Endometrial microvascular endothelial cells (primary cell): ENCODE data around the gene PRKAA1. TPM values are rescaled to one million over a fixed set of nuclear protein-coding genes. Genes with fewer than 3 reads are reported as not detected.

Experiments
- in situ Hi-C: cut with HindIII; loops from 2 replicates; pipeline ENCODE4 v1.10.0; 2017; ENCODE audit warnings: low sequenced_read_pairs, low pct_unique_long_range_greater_than_20kb; ENCODE audit errors: inconsistent ontology term
- total RNA-seq: library from RNA; depleted of rRNA; stranded (reverse); fragments of >200 nt; gene quantifications from one replicate; pipeline ENCODE4 v1.2.3, GENCODE V29; 2015; ENCODE audit errors: inconsistent ontology term

The PRKAA1 gene
- total RNA-seq, result 85.6 TPM

DNA sequence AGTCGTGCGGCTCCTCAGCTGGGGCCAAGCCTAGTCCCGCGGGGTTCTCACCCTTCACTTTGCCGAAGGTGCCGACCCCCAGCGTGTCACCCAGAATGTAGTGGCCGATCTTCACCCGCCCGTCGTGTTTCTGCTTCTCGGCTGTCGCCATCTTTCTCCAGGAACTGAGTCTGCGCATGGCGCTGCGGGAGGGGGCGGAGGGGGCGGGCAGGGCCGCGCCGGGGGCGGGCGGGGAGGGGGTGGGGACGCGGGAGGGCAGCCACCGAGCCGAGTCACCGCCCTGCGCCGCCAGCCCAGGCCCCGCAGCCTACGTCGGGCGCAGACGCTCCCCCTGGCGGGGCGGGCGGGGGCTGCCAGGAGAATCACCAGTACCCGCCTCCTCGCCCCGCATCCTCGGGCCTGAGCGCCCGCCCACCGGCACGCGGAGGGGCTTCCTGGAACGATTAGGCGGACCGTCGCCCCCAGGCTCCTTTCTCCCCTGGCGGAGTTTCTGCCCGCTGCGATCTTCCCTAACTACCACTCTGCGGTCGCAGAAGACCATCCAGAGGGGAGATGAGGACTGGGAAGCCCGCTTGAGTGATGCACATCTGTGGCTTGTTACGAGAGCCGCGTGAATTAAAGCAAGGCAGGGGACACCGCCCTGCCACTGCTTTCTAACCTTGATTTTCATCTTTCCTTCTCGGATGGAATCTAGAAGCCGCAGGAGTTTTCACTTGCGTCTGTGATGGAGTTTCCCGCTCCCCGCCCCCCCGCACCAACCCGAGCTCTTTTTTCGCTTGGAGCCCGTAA is at the start of gene PRKAA1:
Gene PRKAA1, minus strand, starts transcription at position 363 of the 789 bp plus-strand sequence. Its CDS starts 185 bp downstream, at position 178.
- in situ Hi-C loops, result no loop called here

DNA sequence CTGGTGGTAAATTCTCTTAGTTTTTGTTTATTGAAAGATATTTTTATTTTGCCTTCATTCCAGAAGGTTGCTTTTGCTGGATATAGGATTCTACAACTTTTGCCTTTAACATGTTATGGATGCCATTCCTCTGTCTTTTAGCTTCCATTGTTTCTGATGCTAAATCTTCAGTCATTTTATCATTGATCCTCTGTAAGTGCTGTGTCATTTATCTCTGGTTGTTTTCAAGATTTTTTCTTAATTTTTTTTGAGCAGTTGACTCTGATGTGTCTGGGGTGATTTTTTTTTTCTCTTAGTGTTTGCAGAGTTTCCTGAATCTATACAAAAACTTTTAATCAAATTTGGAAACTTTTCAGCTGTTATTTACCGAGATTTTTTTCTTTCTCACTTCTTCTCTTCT is 49.4 kb upstream of the PRKAA1 start:
- in situ Hi-C loops, result no loop called here

DNA sequence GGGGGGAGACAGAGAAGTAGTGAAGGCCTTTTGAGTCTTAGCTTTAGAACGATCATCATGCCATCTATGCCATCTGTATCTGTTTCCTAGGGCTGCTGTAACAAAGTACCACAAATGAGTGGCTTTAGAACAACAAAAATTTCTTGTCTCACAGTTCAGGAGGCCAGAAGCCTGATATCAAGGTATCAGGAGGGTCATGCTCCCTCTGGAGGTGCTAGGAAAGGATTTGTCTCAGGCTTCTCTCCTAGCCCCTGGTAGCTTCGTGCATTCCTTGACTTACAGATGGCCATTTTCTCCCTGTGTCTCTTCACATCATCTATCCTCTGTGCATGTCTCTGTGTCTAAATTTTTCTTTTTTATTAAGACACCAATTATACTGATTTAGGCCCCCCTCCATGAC is 48.2 kb upstream of the PRKAA1 start:
- in situ Hi-C loops, result no loop called here

DNA sequence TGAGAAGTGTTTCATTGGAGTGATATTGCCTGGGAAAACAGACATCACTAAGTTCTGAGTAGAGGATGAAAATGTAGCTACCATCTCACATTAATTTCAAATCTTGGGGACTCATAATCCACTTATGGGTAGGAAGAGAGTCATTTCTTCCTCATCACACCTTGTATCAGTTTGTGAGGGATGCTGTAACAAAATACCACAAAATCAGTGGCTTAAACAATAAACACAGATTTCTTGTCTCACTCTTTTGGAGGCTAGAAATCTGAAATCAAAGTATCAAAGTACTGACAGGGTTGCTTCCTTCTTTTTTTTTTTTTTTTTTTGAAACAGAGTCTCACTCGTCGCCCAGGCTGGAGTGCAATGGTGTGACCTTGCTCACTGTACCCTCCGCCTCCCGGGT is 46.4 kb upstream of the PRKAA1 start:
- in situ Hi-C loops, result no loop called here

DNA sequence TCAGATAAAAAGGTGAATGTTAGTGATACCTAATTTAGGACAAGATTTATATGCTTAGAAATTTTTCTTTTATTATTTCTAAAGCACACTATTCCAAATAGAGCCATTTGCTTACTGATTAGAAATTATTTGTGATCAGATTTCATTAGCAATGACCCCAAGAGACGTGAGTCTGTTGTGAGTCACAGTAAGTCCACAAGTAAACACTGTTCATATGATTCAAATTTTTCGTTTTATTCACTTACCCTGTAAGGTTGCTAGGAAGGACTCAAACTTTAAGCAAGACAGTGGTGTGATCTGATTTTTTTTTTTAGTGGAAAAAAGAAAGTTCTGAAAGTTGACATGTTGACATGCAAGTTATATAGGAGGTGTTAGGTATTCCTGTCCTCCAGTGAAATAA is 44.2 kb upstream of the PRKAA1 start:
- in situ Hi-C loops, result no loop called here

DNA sequence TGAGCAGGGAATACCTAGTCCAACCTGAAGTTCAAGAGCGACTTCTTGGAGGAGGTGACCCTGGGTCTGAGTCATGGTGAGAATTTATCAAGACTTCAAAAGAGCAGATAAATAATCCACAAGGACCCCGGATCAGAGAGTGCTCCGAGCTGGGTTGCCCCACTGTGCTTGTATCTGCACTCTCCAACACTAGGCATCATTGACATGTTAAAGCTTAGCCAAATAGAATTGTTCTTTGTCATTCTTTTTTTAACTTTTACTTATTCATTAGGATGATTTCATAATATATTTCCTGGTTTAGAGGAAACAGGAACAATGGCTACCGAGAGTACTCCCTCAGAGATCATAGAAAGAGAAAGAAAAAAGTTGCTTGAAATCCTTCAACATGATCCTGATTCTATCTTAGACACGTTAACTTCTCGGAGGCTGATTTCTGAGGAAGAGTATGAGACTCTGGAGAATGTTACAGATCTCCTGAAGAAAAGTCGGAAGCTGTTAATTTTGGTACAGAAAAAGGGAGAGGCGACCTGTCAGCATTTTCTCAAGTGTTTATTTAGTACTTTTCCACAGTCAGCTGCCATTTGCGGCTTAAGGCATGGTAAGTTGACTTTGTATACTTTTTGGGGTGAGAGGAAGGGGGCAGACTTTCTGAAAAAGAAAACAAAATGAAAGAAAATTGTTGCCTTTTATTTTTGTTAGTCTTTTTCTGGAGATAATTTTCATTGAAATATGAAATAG is 43.1 kb upstream of the PRKAA1 start, which contains the start of gene CARD6:
Gene CARD6, plus strand, starts transcription at position 300 of the 738 bp plus-strand sequence. Its CDS starts 16 bp downstream, at position 316.
- in situ Hi-C loops, result no loop called here

DNA sequence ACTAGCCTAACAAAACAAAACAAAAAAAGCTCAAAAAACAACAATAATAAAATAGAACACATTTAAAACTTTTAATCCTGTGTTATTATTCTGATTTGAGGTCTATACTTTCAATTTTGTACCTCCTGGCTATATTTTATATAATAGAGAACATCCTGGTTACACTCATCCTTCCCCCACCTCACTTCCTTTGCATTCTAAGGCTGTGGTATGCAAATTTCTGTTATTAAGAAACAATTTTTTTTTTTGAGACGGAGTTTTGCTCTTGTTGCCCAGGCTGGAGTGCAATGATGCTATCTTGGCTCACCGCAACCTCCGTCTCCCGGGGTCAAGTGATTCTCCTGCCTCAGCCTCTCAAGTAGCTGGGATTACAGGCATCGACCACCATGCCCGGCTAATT is 39.9 kb upstream of the PRKAA1 start:
- in situ Hi-C loops, result no loop called here

DNA sequence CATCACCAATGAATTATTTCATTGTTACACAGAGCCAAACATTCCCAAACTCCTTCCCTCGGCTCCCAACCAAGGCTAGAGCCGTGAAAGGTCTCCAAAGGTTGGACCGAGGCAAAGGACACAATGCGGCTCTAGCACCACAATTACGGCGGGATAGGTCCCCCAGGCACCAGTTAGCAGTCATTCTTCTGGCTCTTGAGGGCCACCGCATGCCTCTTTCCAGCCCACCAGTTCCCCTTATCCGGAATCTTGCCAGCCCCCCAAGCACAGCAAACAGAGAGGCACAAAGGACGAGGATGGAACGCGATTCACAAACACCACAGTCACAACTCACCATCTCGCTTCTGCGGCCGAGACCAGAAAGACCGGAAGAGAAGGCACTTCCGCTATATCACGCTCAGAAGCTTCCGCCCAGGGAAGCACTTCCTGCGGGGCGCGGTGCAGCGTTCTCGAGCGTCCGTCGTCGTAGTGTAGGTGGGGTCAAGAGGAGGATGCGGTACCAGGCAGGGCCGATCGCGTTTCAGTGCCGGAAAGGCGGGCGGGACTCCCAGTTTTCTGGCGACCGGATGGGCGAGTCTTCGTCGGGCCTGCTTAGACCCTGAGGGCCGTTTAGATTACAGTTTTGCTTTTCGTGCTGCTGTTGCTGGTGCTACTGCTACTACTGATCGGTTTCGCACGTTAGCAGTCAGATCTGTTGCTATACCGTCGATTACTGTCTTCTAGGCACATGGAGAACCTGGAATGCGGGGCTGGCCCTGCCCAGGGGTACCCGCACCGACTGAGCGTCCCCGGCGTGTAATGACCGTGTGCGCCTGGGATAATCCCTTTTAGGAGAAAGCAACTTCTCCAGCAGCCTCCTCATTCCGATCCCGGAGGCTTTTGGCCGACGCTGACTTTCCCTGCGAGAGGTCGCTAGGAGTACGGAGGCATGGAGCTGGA is 36.9 kb upstream of the PRKAA1 start, which contains the start of gene RPL37:
Gene RPL37, minus strand, starts transcription at position 374 of the 939 bp plus-strand sequence. Its CDS starts 37 bp downstream, at position 337.
- in situ Hi-C loops, result no loop called here

DNA sequence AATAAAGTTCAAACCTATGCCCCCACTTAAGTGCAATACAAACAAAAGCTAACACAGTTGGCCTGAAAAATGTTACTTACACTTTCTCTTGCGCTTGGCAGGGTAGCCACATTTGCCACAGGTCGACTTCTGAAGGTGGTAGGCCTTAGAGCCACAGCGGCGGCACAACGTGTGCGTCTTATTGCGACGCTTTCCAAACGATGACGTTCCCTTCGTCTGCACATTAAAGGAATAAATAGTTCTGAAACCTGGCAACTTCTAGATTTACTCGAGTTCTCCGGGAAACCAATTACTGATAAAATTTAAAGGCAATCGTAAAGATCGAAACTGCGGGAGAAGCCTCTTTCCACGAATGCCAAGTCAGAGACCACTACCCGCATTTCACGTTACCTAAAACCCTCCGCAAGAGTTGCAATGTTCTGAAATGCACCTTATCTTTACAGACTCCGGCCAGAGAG is 36.2 kb upstream of the PRKAA1 start:
- in situ Hi-C loops, result no loop called here

DNA sequence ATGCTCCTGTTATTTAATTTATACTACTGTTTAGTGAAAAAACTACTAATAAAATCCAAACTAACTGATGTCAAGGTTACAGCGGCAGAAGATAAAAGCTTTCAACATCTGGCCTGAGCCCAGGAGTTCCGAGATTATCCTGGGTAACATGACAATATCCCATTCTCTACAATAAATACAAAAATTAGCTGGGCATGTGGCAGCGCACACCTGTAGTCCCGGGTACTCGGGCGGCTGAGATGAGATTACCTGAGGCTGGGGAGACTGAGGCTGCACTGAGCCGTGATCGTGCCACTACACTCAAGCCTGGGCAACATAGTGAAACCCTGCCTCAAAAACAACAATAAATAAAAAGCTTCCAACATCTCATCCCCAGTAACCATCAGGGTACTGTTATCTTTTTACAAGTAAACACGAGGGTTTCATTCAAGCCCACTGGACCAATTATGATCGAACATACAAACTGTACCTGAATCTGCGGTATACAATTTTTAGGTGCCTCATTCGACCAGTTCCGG is 35.6 kb upstream of the PRKAA1 start:
- in situ Hi-C loops, result no loop called here

DNA sequence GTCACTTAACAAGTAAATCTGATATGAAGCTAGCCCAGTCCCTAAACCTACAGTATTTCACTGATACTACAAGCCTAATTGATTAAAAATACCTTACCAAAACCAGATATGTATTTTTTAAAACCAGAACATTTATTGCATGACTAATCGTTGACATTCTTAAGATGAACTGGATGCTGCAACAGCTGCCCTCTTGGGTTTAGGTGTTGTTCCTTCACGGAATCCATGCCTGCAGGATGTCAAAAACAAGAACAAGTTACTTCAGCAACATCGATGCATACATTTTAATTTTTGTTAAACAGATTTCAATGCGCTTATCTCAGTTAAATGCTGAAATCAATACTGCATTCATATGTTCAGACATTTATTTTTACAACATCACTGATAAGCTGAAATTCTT is 34.2 kb upstream of the PRKAA1 start:
- in situ Hi-C loops, result no loop called here

DNA sequence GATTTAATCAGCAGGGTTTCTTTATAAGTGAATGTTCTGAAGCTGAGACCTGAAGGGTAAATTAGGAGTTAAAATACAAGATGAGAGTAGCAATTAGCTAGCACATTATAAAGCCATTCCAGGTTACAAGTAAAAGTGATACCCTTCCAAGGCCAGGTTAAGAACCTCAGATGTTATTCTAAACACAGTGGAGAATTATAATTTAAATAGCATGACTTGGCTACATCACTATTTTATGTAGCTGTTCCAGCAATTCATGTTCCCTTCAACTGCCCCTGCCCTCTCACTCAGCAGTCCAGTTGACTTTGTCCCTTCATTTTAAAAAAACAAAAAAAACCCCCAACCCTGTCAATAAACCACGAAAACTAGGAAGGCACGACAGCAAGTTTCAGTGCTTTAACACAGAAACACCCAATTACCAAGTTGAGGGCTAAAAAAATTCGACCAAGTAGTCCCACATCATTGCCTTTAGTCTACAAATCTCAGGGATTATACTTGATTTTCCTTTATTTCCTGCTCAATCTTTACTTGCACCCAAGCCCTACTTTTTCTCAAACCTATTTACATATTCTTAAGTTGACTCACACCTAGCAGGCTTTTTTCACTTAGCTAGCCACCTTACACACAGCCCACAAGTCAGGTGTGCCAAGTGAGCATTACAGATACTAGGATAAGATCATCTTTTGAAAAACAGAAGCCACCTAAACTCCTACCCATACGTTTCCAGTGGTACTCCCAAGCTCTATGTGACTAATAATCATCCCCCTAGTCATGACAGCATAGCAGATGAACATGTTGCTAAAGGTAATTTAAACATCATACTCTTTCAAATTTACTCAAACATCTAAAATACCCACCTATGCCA is 33.4 kb upstream of the PRKAA1 start:
- in situ Hi-C loops, result no loop called here

DNA sequence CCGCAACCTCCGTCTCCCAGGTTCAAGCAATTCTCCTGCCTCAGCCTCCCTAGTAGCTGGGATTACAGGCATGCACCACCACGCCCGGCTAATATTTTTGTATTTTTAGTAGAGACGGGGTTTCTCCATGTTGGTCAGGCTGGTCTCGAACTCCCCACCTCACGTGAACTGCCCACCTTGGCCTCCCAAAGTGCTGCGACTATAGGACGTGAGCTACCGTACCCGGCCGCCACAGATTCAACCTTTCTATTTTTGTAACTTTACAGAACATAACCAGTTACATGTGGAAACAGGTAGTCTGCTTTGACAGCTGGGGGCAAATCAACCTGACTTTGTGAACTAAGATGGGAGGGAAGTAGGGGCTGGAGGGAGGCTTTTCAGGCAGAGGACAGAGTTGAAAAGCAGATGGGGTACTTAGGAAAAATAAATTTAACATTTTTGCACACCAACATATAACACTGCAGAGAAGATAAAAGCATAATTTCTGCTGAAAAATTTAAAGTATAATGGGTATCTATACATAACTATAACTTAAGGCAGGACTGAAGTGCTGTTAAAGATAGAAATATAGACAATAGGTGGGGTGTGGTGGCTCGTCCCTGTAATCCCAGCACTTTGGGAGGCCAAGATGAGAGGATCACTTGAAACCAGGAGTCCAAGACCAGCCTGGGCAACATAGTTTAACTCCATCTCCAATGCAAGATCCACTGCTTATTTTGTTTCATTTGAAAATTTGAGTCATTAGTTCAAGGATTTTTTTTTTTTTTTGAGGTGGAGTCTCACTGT is 31.8 kb upstream of the PRKAA1 start:
- in situ Hi-C loops, result no loop called here

DNA sequence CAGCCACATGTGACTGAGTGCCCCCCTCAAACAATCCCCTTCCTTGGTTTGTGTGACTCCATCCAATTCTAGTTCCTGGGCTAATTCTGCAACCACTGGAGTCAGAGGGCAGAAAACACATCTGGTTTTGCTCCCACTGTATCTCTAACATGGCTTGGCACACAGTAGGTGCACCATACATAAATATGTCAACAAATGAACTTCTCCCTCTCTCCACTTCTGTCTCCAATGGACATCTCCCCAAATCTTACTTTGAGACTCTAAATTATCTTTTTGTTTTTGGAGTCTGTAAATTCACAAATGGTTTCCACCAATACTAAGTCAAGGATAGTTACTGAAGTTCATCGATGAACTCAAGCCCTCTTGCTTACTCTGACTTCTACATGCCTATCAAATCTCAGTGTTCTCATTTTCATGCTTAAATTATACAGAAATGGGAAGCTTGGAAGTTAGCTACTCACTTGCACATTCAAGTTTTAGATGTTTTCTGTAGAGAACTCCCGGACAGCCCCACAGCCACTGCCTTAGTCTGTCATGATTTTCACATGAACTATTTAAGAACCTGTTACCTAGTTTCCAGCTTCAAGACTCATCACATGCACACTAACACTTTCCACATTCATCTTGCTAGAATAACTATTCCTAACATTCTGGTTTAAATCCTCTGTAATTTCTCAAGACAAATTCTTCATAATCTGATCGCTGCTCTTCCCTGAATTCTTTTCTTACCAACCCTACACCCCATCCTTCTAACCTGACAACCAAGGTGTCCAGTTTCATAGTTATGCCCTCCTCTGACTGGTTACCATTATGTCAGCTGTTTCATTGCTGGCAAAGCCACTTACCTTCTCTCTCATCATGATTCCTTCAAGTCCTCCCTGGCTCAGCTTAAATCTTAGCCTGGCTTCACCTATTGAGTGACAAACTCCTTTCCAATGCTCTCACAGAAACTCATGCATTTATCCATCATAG is 30.8 kb upstream of the PRKAA1 start:
- in situ Hi-C loops, result no loop called here

DNA sequence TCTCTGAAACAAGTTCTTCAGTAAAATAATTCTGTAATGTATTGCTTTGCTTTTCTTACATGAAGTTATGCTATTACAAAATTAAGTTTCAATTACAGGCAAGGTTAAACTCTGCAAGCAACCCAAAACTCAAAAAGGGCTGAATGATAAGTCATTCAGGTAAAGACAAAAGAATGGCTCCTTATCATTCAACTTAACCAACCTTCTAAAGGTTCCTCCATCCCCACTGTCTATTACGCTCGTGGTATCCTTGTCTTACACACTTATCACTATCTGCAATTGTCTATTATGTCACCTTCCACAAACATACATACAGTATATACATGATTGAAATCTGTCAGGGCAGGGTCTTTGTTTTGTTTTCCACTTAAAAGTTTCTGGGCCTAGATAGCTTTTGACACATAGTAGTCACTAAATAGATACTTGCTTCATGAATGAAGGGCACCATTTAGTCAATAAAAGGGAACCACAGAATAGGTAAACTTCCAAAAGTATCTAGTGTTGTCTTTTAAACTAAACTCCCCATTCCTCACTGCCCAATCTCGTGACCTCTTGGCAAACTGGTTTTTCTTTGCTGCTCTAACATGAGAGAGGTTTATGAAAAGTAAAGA is 30.0 kb upstream of the PRKAA1 start:
- in situ Hi-C loops, result no loop called here
